ENCODE data around the gene CAPN9. TPM values are rescaled to one million over a fixed set of nuclear protein-coding genes. Genes with fewer than 3 reads are reported as not detected.

Gene CAPN9
- total RNA-seq, 1 experiment from 2014 or later: not detected

- no peaks in the 10 kb centered on the region for H3K9me3 ChIP-seq (ENCODE audit: low read length)
- H3K27ac ChIP-seq (ENCODE audit: low read length): no peak overlapping the region
- no peak overlapping the region for H3K4me2 ChIP-seq (ENCODE audit: low read depth, low read length, poor library complexity, severe bottlenecking)
- H3K9ac ChIP-seq (ENCODE audit: low read length): no peak overlapping the region
- no peaks in the 10 kb centered on the region for H3K27me3 ChIP-seq (ENCODE audit: low read length)
- H3K36me3 ChIP-seq (ENCODE audit: insufficient read depth, low read length): no peaks in the 10 kb centered on the region
- H3K79me2 ChIP-seq (ENCODE audit: low read length): no peaks in the 10 kb centered on the region
- H3K4me1 ChIP-seq (ENCODE audit: low read length): no peaks in the 10 kb centered on the region
- H4K20me1 ChIP-seq (ENCODE audit: insufficient read depth, low read depth, low read length): no peaks in the 10 kb centered on the region
- no peak overlapping the region for H3K4me3 ChIP-seq (ENCODE audit: low read length)
- no peak overlapping the region for H2AFZ ChIP-seq (ENCODE audit: low read length)
- DNase-seq: peak; percentile 51
- no peaks in the 10 kb centered on the region for H3K9me2 ChIP-seq (replicated peaks; ENCODE audit: insufficient read depth, low read length)
Measured at GRCh38 chr1:230797942-230798365, 50.8 kb downstream of the CAPN9 start.

GRCh38 chr1:230798491-230798890, 51.3 kb downstream of the CAPN9 start:
- no peak overlapping the region for H3K4me3 ChIP-seq (ENCODE audit: low read length)

GRCh38 chr1:230800891-230801840, 54.0 kb downstream of the CAPN9 start:
- H2AFZ ChIP-seq (ENCODE audit: low read length): no peak overlapping the region
- H3K27ac ChIP-seq (ENCODE audit: low read length): no peak overlapping the region
- H3K9me3 ChIP-seq (ENCODE audit: low read length): no peaks in the 10 kb centered on the region
- no peaks in the 10 kb centered on the region for H3K36me3 ChIP-seq (ENCODE audit: insufficient read depth, low read length)
- H3K9ac ChIP-seq (ENCODE audit: low read length): no peak overlapping the region
- H3K9me2 ChIP-seq (replicated peaks; ENCODE audit: insufficient read depth, low read length): no peaks in the 10 kb centered on the region
- no peaks in the 10 kb centered on the region for H3K79me2 ChIP-seq (ENCODE audit: low read length)
- H4K20me1 ChIP-seq (ENCODE audit: insufficient read depth, low read depth, low read length): no peaks in the 10 kb centered on the region
- DNase-seq: no peak
- no peak overlapping the region for H3K4me3 ChIP-seq (ENCODE audit: low read length)
- no peaks in the 10 kb centered on the region for H3K27me3 ChIP-seq (ENCODE audit: low read length)
- H3K4me1 ChIP-seq (ENCODE audit: low read length): no peaks in the 10 kb centered on the region
- H3K4me2 ChIP-seq (ENCODE audit: low read depth, low read length, poor library complexity, severe bottlenecking): no peak overlapping the region

More at GRCh38 chr1:230798491-230798890, 51.3 kb downstream of the CAPN9 start:
- H3K9me3 ChIP-seq (ENCODE audit: low read length): no peaks in the 10 kb centered on the region
- H3K27ac ChIP-seq (ENCODE audit: low read length): no peak overlapping the region
- DNase-seq: no peak
- no peaks in the 10 kb centered on the region for H3K9me2 ChIP-seq (replicated peaks; ENCODE audit: insufficient read depth, low read length)
- no peak overlapping the region for H2AFZ ChIP-seq (ENCODE audit: low read length)
- no peaks in the 10 kb centered on the region for H3K4me1 ChIP-seq (ENCODE audit: low read length)
- no peak overlapping the region for H3K4me2 ChIP-seq (ENCODE audit: low read depth, low read length, poor library complexity, severe bottlenecking)
- H3K27me3 ChIP-seq (ENCODE audit: low read length): no peaks in the 10 kb centered on the region
- no peaks in the 10 kb centered on the region for H3K36me3 ChIP-seq (ENCODE audit: insufficient read depth, low read length)
- no peaks in the 10 kb centered on the region for H4K20me1 ChIP-seq (ENCODE audit: insufficient read depth, low read depth, low read length)
- H3K79me2 ChIP-seq (ENCODE audit: low read length): no peaks in the 10 kb centered on the region
- H3K9ac ChIP-seq (ENCODE audit: low read length): no peak overlapping the region

- Histone ChIP-seq H3K4me2 (ENCODE audit: low read depth, low read length, poor library complexity, severe bottlenecking) (no peak overlapping the region), H4K20me1 (ENCODE audit: insufficient read depth, low read depth, low read length) (no peaks in the 10 kb centered on the region), H3K36me3 (ENCODE audit: insufficient read depth, low read length) (no peaks in the 10 kb centered on the region), H3K79me2 (ENCODE audit: low read length) (no peaks in the 10 kb centered on the region), H3K9ac (ENCODE audit: low read length) (no peak overlapping the region), H3K4me1 (ENCODE audit: low read length) (peaks cover 3% of the 10 kb centered on the region; the same call in 1 of the 2 replicates), H2AFZ (ENCODE audit: low read length) (no peak overlapping the region), H3K4me3 (ENCODE audit: low read length) (no peak overlapping the region), H3K27ac (ENCODE audit: low read length) (no peak overlapping the region), H3K27me3 (ENCODE audit: low read length) (no peaks in the 10 kb centered on the region), H3K9me2 (replicated peaks; ENCODE audit: insufficient read depth, low read length) (no peaks in the 10 kb centered on the region), H3K9me3 (ENCODE audit: low read length) (no peaks in the 10 kb centered on the region)
- DNase-seq: no peak
Measured at GRCh38 chr1:230804396-230804795, 57.2 kb downstream of the CAPN9 start.

GRCh38 chr1:230806552-230806951, 59.4 kb downstream of the CAPN9 start:
- no peaks in the 10 kb centered on the region for H3K27me3 ChIP-seq (ENCODE audit: low read length)
- H3K4me2 ChIP-seq (ENCODE audit: low read depth, low read length, poor library complexity, severe bottlenecking): no peak overlapping the region
- no peak for DNase-seq
- no peak overlapping the region for H3K9ac ChIP-seq (ENCODE audit: low read length)
- H2AFZ ChIP-seq (ENCODE audit: low read length): no peak overlapping the region
- no peak overlapping the region for H3K27ac ChIP-seq (ENCODE audit: low read length)
- H3K9me2 ChIP-seq (replicated peaks; ENCODE audit: insufficient read depth, low read length): no peaks in the 10 kb centered on the region
- no peaks in the 10 kb centered on the region for H3K36me3 ChIP-seq (ENCODE audit: insufficient read depth, low read length)
- no peaks in the 10 kb centered on the region for H3K79me2 ChIP-seq (ENCODE audit: low read length)
- H3K4me1 ChIP-seq (ENCODE audit: low read length): peaks cover 3% of the 10 kb centered on the region; the same call in 1 of the 2 replicates
- no peaks in the 10 kb centered on the region for H3K9me3 ChIP-seq (ENCODE audit: low read length)
- no peak overlapping the region for H3K4me3 ChIP-seq (ENCODE audit: low read length)
- H4K20me1 ChIP-seq (ENCODE audit: insufficient read depth, low read depth, low read length): no peaks in the 10 kb centered on the region

- H3K27me3 ChIP-seq (ENCODE audit: low read length): no peaks in the 10 kb centered on the region
- DNase-seq: no peak
- H4K20me1 ChIP-seq (ENCODE audit: insufficient read depth, low read depth, low read length): no peaks in the 10 kb centered on the region
- no peaks in the 10 kb centered on the region for H3K9me2 ChIP-seq (replicated peaks; ENCODE audit: insufficient read depth, low read length)
- H3K4me1 ChIP-seq (ENCODE audit: low read length): peaks cover 3% of the 10 kb centered on the region; the same call in 1 of the 2 replicates
- no peaks in the 10 kb centered on the region for H3K36me3 ChIP-seq (ENCODE audit: insufficient read depth, low read length)
- no peak overlapping the region for H2AFZ ChIP-seq (ENCODE audit: low read length)
- no peak overlapping the region for H3K4me2 ChIP-seq (ENCODE audit: low read depth, low read length, poor library complexity, severe bottlenecking)
- no peaks in the 10 kb centered on the region for H3K9me3 ChIP-seq (ENCODE audit: low read length)
- no peaks in the 10 kb centered on the region for H3K79me2 ChIP-seq (ENCODE audit: low read length)
- H3K9ac ChIP-seq (ENCODE audit: low read length): no peak overlapping the region
- H3K4me3 ChIP-seq (ENCODE audit: low read length): no peak overlapping the region
- H3K27ac ChIP-seq (ENCODE audit: low read length): no peak overlapping the region
Measured at GRCh38 chr1:230807029-230807428, 59.8 kb downstream of the CAPN9 start.

GRCh38 chr1:230807561-230808280, 60.5 kb downstream of the CAPN9 start:
- no peaks in the 10 kb centered on the region for H3K79me2 ChIP-seq (ENCODE audit: low read length)
- H2AFZ ChIP-seq (ENCODE audit: low read length): no peak overlapping the region
- H3K4me2 ChIP-seq (ENCODE audit: low read depth, low read length, poor library complexity, severe bottlenecking): no peak overlapping the region
- no peak overlapping the region for H3K9ac ChIP-seq (ENCODE audit: low read length)
- H3K27me3 ChIP-seq (ENCODE audit: low read length): no peaks in the 10 kb centered on the region
- H3K9me3 ChIP-seq (ENCODE audit: low read length): 0 out of 2 replicates have a peak, but pooled peaks cover 5% of the 10 kb centered on the region
- H3K36me3 ChIP-seq (ENCODE audit: insufficient read depth, low read length): no peaks in the 10 kb centered on the region
- H3K4me1 ChIP-seq (ENCODE audit: low read length): peaks cover 3% of the 10 kb centered on the region; the same call in 1 of the 2 replicates
- H3K4me3 ChIP-seq (ENCODE audit: low read length): no peak overlapping the region
- H3K27ac ChIP-seq (ENCODE audit: low read length): no peak overlapping the region
- DNase-seq: no peak
- H4K20me1 ChIP-seq (ENCODE audit: insufficient read depth, low read depth, low read length): no peaks in the 10 kb centered on the region
- H3K9me2 ChIP-seq (replicated peaks; ENCODE audit: insufficient read depth, low read length): no peaks in the 10 kb centered on the region

- H3K79me2 ChIP-seq (ENCODE audit: low read length): no peaks in the 10 kb centered on the region
- H3K36me3 ChIP-seq (ENCODE audit: insufficient read depth, low read length): no peaks in the 10 kb centered on the region
- no peaks in the 10 kb centered on the region for H3K9me2 ChIP-seq (replicated peaks; ENCODE audit: insufficient read depth, low read length)
- no peak overlapping the region for H3K4me3 ChIP-seq (ENCODE audit: low read length)
- H3K9me3 ChIP-seq (ENCODE audit: low read length): 0 out of 2 replicates have a peak, but pooled peaks cover 5% of the 10 kb centered on the region
- no peak for DNase-seq
- no peak overlapping the region for H3K4me2 ChIP-seq (ENCODE audit: low read depth, low read length, poor library complexity, severe bottlenecking)
- no peak overlapping the region for H3K9ac ChIP-seq (ENCODE audit: low read length)
- peaks cover 3% of the 10 kb centered on the region; the same call in 1 of the 2 replicates for H3K4me1 ChIP-seq (ENCODE audit: low read length)
- no peaks in the 10 kb centered on the region for H4K20me1 ChIP-seq (ENCODE audit: insufficient read depth, low read depth, low read length)
- H2AFZ ChIP-seq (ENCODE audit: low read length): no peak overlapping the region
- H3K27ac ChIP-seq (ENCODE audit: low read length): no peak overlapping the region
- H3K27me3 ChIP-seq (ENCODE audit: low read length): no peaks in the 10 kb centered on the region
Measured at GRCh38 chr1:230808281-230808872, 61.2 kb downstream of the CAPN9 start.
